NT2/D1 (cell line): ENCODE data around the gene WDR81.
A peak's percentile ranks its signal among the peaks of the same experiment; 100 is the strongest.

Source experiments
- DNase-seq: peaks from one replicate; pipeline ENCODE4 v3.0.0-alpha.2; 2011; ENCODE audit warnings: low read depth, low spot score
- H3K27me3 ChIP-seq: 2 replicates; pipeline ENCODE4 v1.6.0; 2011; ENCODE audit warnings: mild to moderate bottlenecking; ENCODE audit not compliant: insufficient read length, insufficient read depth
- H3K36me3 ChIP-seq: 2 replicates; pipeline ENCODE4 v1.6.1; 2011; ENCODE audit warnings: mild to moderate bottlenecking, low read length, mixed read lengths; ENCODE audit not compliant: insufficient read depth, insufficient read length
- H3K4me1 ChIP-seq: 2 replicates; pipeline ENCODE4 v1.5.1; 2011; ENCODE audit not compliant: insufficient read depth, insufficient read length
- H3K4me3 ChIP-seq: 2 replicates; pipeline ENCODE4 v1.5.1; 2011; ENCODE audit warnings: low read depth; ENCODE audit not compliant: insufficient read length
- H3K9ac ChIP-seq: 2 replicates; pipeline ENCODE4 v1.6.0; 2011; ENCODE audit warnings: low read depth; ENCODE audit not compliant: insufficient read length
- H3K9me3 ChIP-seq: 2 replicates; pipeline ENCODE4 v1.5.1; 2011; ENCODE audit warnings: mild to moderate bottlenecking, low read length; ENCODE audit not compliant: insufficient read depth
- SUZ12 ChIP-seq: IDR thresholded peaks from 2 replicates; pipeline ENCODE4 v1.6.1; 2011; ENCODE audit not compliant: insufficient read length, insufficient read depth; ENCODE audit errors: extremely low read depth
- YY1 ChIP-seq: IDR thresholded peaks from 2 replicates; pipeline ENCODE4 v1.6.1; 2011; ENCODE audit not compliant: insufficient read length, insufficient read depth
- ZNF274 ChIP-seq: IDR thresholded peaks from 2 replicates; pipeline ENCODE4 v1.6.1; 2011; ENCODE audit warnings: mild to moderate bottlenecking, low read depth, low read length

WDR81 gene

GRCh38 chr17:1709403-1709951 is 15.0 kb upstream of the WDR81 start:
- Histone ChIP-seq H3K4me1 (peaks cover 15% of the 10 kb centered on the region), H3K9me3 (no peaks in the 10 kb centered on the region), H3K4me3 (peak overlapping the region; percentile 50), H3K27me3 (peaks cover 3% of the 10 kb centered on the region), H3K36me3 (peaks cover 27% of the 10 kb centered on the region), H3K9ac (peak overlapping the region; percentile 67)
- TF ChIP-seq SUZ12, result no peak
- no peak for TF ChIP-seq ZNF274
- no peak for TF ChIP-seq YY1
- DNase-seq, result no peak

- H3K9me3 ChIP-seq, result no peaks in the 10 kb centered on the region
- peaks cover 3% of the 10 kb centered on the region for H3K27me3 ChIP-seq
- no peak for TF ChIP-seq ZNF274
- DNase-seq, result no peak
- H3K4me3 ChIP-seq, result peak within 1 kb of the TSS; percentile 50
- H3K9ac ChIP-seq, result peak within 1 kb of the TSS; percentile 67
- H3K4me1 ChIP-seq, result peaks cover 18% of the 10 kb centered on the region
- H3K36me3 ChIP-seq, result peaks cover 27% of the 10 kb centered on the region
Measured at GRCh38 chr17:1709971-1710806, 14.3 kb upstream of the WDR81 start, which contains the start of gene TLCD2. Gene TLCD2 (minus strand): TSS chr17:1710377. CDS start chr17:1710242, 135 bp downstream.

- Histone ChIP-seq H3K9ac (peak overlapping the region; percentile 67), H3K9me3 (no peaks in the 10 kb centered on the region), H3K27me3 (peaks cover 3% of the 10 kb centered on the region), H3K36me3 (peaks cover 27% of the 10 kb centered on the region), H3K4me3 (peak overlapping the region; percentile 50), H3K4me1 (peaks cover 18% of the 10 kb centered on the region)
- no peak for DNase-seq
- TF ChIP-seq ZNF274 (no peak), SUZ12 (no peak), YY1 (no peak)
Measured at GRCh38 chr17:1710807-1711553, 13.5 kb upstream of the WDR81 start.

DNA sequence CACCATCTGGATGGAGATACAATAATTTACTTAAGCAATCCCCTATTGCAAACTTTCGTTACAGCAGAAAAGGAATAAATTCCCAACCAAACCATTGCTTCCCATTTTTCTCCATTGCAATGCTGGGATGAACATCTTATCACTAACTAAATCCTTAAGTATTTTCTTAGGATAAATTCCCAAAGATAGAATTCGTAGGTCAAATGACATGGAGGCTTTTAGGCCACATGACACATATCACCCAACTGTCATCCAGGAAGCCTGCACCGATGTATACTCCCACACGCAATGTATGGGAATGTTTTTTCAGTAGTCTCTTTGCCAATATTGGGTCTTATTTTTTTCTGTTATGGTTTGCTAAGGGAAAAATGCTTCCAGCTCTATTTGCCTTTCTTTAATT is 12.7 kb upstream of the WDR81 start:
- Histone ChIP-seq H3K36me3 (peaks cover 27% of the 10 kb centered on the region), H3K27me3 (peaks cover 3% of the 10 kb centered on the region), H3K9me3 (no peaks in the 10 kb centered on the region), H3K9ac (no peak overlapping the region), H3K4me1 (peaks cover 18% of the 10 kb centered on the region), H3K4me3 (no peak overlapping the region)
- TF ChIP-seq YY1, result no peak
- TF ChIP-seq ZNF274, result no peak
- no peak for TF ChIP-seq SUZ12
- no peak for DNase-seq

DNA sequence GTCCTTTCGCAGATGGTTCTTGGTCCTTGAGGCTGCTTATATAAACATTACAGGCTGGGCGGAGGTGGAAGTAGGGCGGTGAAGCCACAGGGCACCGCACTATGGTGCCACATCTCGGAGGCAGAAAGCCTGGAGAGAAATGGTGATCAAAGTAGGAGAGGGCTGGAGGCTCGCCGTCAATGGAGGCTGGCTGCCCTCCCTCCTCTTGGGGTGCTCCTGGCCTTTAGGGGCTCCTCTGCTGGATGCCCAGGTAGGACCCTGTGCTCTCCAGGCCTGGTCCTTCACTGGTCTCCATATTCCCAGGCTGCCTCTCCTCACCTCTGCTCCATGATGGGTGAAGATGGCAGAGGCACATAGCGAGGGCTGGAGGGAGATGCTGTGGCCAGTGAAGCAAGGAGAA is 12.2 kb upstream of the WDR81 start:
- Histone ChIP-seq H3K4me1 (peaks cover 18% of the 10 kb centered on the region), H3K4me3 (no peak overlapping the region), H3K27me3 (peaks cover 3% of the 10 kb centered on the region), H3K9ac (peak overlapping the region; percentile 64), H3K36me3 (peaks cover 27% of the 10 kb centered on the region), H3K9me3 (no peaks in the 10 kb centered on the region)
- TF ChIP-seq SUZ12 (no peak), YY1 (no peak), ZNF274 (no peak)
- DNase-seq, result no peak

DNA sequence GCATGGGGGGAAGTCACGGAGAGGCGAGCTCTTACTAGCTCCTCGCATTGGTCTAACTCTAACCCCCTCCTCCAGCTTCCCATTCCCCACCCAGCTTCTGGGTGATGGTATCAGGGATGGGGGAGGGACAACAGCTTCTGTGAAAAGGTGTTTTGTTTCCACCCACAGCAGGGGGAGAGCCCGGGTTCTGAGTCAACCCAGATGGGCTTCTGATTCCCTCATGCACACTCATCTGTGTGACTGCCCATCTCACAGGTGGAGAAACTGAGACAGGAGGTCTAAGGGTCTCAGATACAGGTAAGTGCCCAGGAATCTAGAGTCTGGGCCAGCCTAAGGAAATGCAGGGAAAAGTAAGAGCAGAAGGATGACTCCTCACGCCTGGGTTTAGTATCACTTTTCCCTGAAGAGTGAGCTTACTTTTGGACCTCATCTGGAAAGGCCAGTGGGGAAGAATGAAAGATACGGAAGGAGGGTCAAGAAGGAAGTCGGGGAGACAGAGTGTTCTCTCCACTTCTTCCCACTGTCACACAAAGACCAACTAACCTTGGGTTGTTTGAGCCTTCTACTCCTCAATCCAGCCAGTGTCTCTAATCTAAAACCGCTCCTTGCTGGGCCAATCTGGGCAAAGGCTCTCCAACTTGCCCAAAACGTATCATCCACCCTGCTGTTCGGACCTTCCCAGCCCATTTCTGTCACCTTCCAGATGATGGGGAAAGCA is 11.2 kb upstream of the WDR81 start:
- peaks cover 21% of the 10 kb centered on the region for H3K4me1 ChIP-seq
- peaks cover 3% of the 10 kb centered on the region for H3K27me3 ChIP-seq
- peaks cover 27% of the 10 kb centered on the region for H3K36me3 ChIP-seq
- no peak for DNase-seq
- H3K4me3 ChIP-seq, result peak overlapping the region; percentile 36
- H3K9me3 ChIP-seq, result no peaks in the 10 kb centered on the region
- TF ChIP-seq ZNF274 (no peak), SUZ12 (no peak), YY1 (no peak)
- H3K9ac ChIP-seq, result peak overlapping the region; percentile 79
